Measurements from ENCODE around the gene SEC14L5. TPM values are rescaled to one million over a fixed set of nuclear protein-coding genes. Genes with fewer than 3 reads are reported as not detected.

Gene SEC14L5
- total RNA-seq, 2 experiments from 2014 or later = 0.20 TPM; not detected in 1

DNA sequence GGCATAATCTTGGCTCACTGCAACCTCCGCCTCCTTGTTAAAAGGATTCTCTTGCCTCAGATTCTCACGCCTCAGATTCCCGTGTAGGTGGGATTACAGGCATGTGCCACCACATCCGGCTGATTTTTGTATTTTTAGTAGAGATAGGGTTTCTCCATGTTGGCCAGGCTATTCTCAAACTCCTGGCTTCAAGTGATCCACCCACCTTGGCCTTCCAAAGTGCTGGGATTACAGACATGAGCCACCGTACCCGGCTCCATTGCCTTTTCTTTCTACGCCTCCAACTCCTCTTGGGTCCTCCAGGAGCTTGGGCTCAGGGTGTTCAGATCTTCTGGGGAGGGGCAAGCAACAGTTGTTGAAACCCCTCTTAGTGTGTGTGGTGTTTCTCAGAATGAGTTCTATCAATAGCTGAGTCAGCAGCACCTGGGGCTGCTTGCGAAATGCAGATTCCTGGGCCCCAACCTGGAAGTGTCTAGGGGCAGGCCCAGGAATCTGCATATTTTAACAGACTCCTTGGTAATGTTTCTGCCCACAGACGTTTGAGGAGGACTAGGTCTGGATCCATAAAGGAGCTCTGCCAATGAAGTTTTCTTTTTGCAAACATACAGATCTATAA, 31.4 kb downstream of the SEC14L5 start:
- no peak overlapping the region for H3K27ac Mint-ChIP-seq
- no peaks in the 10 kb centered on the region for H3K4me1 Mint-ChIP-seq
- DNase-seq = no peak
- peaks cover 3% of the 10 kb centered on the region for H3K9me3 Mint-ChIP-seq
- H3K4me3 Mint-ChIP-seq = no peak overlapping the region
- ATAC-seq (ENCODE audit: low read depth) = no peak
- H3K36me3 Mint-ChIP-seq = no peaks in the 10 kb centered on the region
- H3K27me3 Mint-ChIP-seq = peaks cover 34% of the 10 kb centered on the region
- POLR2A ChIA-PET = no interaction called here

DNA sequence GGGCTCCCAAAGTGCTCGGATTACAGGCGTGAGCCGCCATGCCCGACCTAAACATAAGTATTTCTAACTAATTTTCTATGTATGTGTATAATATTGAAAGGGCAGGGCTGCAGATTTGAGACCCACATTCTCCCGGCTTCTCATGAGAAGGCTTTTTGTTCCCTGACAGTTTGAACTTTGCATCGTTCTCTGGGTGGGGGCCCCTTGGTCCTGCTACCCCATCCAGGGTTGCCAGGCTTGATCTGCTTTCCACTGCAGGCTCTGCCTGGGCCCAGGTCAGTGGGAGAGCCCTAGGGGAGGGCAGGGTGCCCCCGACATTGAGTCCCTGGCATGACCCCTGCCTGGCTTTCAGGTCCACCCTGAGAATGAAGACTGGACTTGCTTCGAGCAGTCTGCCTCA, 32.3 kb downstream of the SEC14L5 start:
- Mint-ChIP-seq H3K4me1 (no peaks in the 10 kb centered on the region), H3K4me3 (no peak overlapping the region), H3K36me3 (no peaks in the 10 kb centered on the region), H3K27me3 (peaks cover 34% of the 10 kb centered on the region), H3K9me3 (peaks cover 3% of the 10 kb centered on the region), H3K27ac (no peak overlapping the region)
- ATAC-seq (ENCODE audit: low read depth) (no peak), DNase-seq (no peak)
- POLR2A ChIA-PET = no interaction called here

DNA sequence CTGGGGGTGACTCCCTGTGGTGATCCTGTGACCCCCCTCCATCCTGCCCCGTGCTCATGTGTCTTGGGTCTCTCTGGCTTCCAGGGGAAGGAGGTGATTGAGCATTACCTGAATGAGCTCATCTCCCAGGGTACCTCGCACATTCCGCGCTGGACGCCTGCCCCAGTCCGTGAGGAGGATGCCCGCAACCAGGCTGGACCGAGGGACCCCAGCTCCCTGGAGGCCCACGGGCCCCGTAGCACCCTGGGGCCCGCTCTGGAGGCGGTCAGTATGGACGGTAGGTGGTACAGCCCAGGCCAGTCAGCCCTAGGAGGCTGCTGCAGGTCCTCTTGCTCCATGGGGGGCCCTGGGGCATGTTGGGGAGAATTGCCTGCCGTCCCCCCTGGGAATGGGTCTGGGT, 33.6 kb downstream of the SEC14L5 start:
- ATAC-seq (ENCODE audit: low read depth) (no peak), DNase-seq (no peak)
- peaks cover 1% of the 10 kb centered on the region for H3K9me3 Mint-ChIP-seq
- H3K4me1 Mint-ChIP-seq = no peaks in the 10 kb centered on the region
- no peaks in the 10 kb centered on the region for H3K36me3 Mint-ChIP-seq
- peaks cover 24% of the 10 kb centered on the region for H3K27me3 Mint-ChIP-seq
- POLR2A ChIA-PET = no interaction called here
- no peak overlapping the region for H3K27ac Mint-ChIP-seq
- no peak overlapping the region for H3K4me3 Mint-ChIP-seq

DNA sequence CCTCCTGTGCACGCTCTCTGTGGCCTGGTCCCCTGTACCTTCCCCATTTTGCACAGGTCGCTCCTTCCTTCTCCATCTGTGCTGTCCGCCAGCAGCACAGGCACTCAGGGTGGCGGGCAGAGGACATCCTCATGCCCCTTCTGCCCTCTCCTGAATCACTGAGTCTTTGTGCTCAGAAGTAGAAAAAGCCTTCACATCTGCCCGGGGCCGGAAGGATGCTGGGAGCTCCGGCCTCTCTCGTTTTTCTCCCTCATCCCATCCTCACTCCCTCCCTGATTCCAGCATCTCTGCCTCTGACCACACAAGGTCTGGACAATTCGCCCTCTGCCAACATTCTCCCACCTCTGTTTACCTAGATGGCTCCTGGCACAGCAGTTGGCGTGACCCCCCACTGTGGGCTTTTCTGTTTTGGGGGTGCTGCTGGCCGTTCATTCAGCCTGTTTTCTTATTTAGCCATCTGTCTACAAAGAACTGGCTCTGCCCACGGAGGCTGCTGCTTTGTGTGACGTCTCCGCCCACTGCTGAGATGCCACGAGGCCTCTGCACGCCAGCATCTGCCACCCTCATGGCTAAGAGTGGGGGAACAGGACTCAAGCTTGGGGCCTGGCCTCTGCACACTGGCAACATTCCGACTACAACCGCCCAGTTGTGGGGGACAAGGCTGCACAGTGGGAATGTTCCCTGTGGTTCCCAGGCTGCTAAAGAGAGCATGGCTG, 36.7 kb downstream of the SEC14L5 start:
- no peaks in the 10 kb centered on the region for H3K9me3 Mint-ChIP-seq
- no peak for ATAC-seq (ENCODE audit: low read depth)

GRCh38 chr16:5000573-5001001, 42.5 kb downstream of the SEC14L5 start:
- no peaks in the 10 kb centered on the region for H3K4me1 Mint-ChIP-seq
- POLR2A ChIA-PET = no interaction called here
- no peak overlapping the region for H3K27ac Mint-ChIP-seq
- H3K36me3 Mint-ChIP-seq = no peaks in the 10 kb centered on the region
- H3K9me3 Mint-ChIP-seq = no peaks in the 10 kb centered on the region
- no peaks in the 10 kb centered on the region for H3K27me3 Mint-ChIP-seq
- ATAC-seq (ENCODE audit: low read depth) (no peak), DNase-seq (no peak)
- H3K4me3 Mint-ChIP-seq = no peak overlapping the region

More for the DNA sequence above, 36.7 kb downstream of the SEC14L5 start:
- Mint-ChIP-seq H3K4me1 (no peaks in the 10 kb centered on the region), H3K27me3 (no peaks in the 10 kb centered on the region), H3K4me3 (no peak overlapping the region), H3K27ac (no peak overlapping the region), H3K36me3 (no peaks in the 10 kb centered on the region)
- POLR2A ChIA-PET = no interaction called here
- DNase-seq = no peak

GRCh38 chr16:5001571-5001970, 43.4 kb downstream of the SEC14L5 start:
- POLR2A ChIA-PET = no interaction called here
- DNase-seq (no peak), ATAC-seq (ENCODE audit: low read depth) (no peak)
- no peaks in the 10 kb centered on the region for H3K27me3 Mint-ChIP-seq
- no peak overlapping the region for H3K4me3 Mint-ChIP-seq
- no peaks in the 10 kb centered on the region for H3K36me3 Mint-ChIP-seq
- H3K4me1 Mint-ChIP-seq = no peaks in the 10 kb centered on the region
- no peak overlapping the region for H3K27ac Mint-ChIP-seq
- no peaks in the 10 kb centered on the region for H3K9me3 Mint-ChIP-seq

DNA sequence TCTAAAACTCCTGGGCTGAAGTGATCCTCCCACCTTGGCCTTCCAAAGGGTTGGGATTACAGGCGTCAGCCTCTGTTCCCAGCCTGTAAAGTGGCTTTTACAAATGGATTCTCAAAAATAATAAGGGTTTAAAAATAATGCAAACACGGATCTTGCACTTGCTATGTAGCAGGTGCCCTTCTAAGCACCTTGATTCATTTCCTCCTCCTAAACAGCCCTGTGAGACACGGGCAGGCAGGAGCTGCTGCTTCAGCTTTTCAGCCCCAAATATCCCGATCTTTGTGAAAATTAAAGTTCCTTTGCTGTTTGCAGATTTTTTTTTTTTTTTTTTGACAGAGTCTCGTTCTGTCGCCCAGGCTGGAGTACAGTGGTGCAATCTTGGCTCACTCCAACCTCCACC, 43.9 kb downstream of the SEC14L5 start:
- DNase-seq (no peak), ATAC-seq (ENCODE audit: low read depth) (no peak)
- no peak overlapping the region for H3K4me3 Mint-ChIP-seq
- H3K9me3 Mint-ChIP-seq = no peaks in the 10 kb centered on the region
- POLR2A ChIA-PET = no interaction called here
- H3K27me3 Mint-ChIP-seq = no peaks in the 10 kb centered on the region
- H3K36me3 Mint-ChIP-seq = no peaks in the 10 kb centered on the region
- no peak overlapping the region for H3K27ac Mint-ChIP-seq
- no peaks in the 10 kb centered on the region for H3K4me1 Mint-ChIP-seq

- Mint-ChIP-seq H3K4me3 (no peak overlapping the region), H3K36me3 (no peaks in the 10 kb centered on the region), H3K4me1 (no peaks in the 10 kb centered on the region), H3K27me3 (no peaks in the 10 kb centered on the region), H3K9me3 (no peaks in the 10 kb centered on the region), H3K27ac (no peak overlapping the region)
- POLR2A ChIA-PET = no interaction called here
- no peak for ATAC-seq (ENCODE audit: low read depth)
- DNase-seq = no peak
Measured at GRCh38 chr16:5002699-5003143, 44.6 kb downstream of the SEC14L5 start.

- POLR2A ChIA-PET = no interaction called here
- H3K4me3 Mint-ChIP-seq = no peak overlapping the region
Measured at GRCh38 chr16:5003211-5003610, 45.1 kb downstream of the SEC14L5 start.

DNA sequence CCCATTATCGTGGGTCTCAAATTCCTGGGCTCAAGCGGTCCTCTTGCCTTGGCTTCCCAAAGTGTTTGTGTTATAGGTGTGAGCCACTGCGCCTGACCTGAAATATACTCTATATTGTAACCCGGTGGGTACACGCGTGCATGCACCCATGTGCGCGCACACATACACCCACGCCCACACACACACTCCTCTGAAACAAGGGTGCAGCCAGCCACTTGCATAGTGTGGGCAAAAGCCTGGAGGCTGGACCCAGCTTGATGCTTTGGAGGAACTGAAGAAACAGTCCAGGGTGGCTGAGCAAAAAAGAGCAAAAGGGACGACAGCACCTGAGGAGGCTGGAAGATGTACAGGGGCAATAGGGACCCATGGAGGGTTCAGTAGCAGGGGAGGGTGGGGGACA, 45.7 kb downstream of the SEC14L5 start:
- Mint-ChIP-seq H3K4me1 (no peaks in the 10 kb centered on the region), H3K36me3 (no peaks in the 10 kb centered on the region), H3K27ac (no peak overlapping the region), H3K4me3 (no peak overlapping the region), H3K27me3 (no peaks in the 10 kb centered on the region), H3K9me3 (no peaks in the 10 kb centered on the region)
- DNase-seq (no peak), ATAC-seq (ENCODE audit: low read depth) (no peak)
- POLR2A ChIA-PET = no interaction called here

More at GRCh38 chr16:5003211-5003610, 45.1 kb downstream of the SEC14L5 start:
- no peaks in the 10 kb centered on the region for H3K36me3 Mint-ChIP-seq
- DNase-seq = no peak
- H3K4me1 Mint-ChIP-seq = no peaks in the 10 kb centered on the region
- no peak overlapping the region for H3K27ac Mint-ChIP-seq
- no peak for ATAC-seq (ENCODE audit: low read depth)
- no peaks in the 10 kb centered on the region for H3K27me3 Mint-ChIP-seq
- H3K9me3 Mint-ChIP-seq = no peaks in the 10 kb centered on the region

- no peaks in the 10 kb centered on the region for H3K4me1 Mint-ChIP-seq
- H3K9me3 Mint-ChIP-seq = no peaks in the 10 kb centered on the region
- POLR2A ChIA-PET = no interaction called here
- ATAC-seq (ENCODE audit: low read depth) (no peak), DNase-seq (no peak)
- H3K4me3 Mint-ChIP-seq = no peak overlapping the region
- no peak overlapping the region for H3K27ac Mint-ChIP-seq
- no peaks in the 10 kb centered on the region for H3K27me3 Mint-ChIP-seq
- H3K36me3 Mint-ChIP-seq = no peaks in the 10 kb centered on the region
Measured at GRCh38 chr16:5004311-5004710, 46.2 kb downstream of the SEC14L5 start.

DNA sequence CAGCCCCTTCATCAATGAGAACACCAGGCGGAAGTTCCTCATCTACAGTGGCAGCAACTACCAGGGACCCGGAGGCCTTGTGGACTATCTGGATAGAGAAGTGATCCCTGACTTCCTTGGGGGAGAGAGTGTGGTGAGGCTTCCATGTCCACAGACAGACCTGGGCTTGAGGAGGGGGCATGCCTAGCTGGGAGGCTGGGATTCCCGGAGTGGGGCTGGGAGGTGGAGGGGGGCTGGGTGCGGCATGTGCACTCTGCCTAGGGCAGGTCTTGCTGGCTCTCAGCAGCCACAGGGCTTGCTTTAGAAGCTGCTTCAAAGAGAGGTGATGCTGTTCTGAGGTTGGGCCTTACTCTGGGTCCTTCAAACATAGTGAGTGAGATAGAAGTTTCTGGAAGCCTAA, 47.8 kb downstream of the SEC14L5 start:
- Mint-ChIP-seq H3K36me3 (no peaks in the 10 kb centered on the region), H3K4me1 (no peaks in the 10 kb centered on the region), H3K4me3 (no peak overlapping the region), H3K9me3 (no peaks in the 10 kb centered on the region), H3K27me3 (no peaks in the 10 kb centered on the region), H3K27ac (no peak overlapping the region)
- POLR2A ChIA-PET = interaction anchor here (0.6 kb wide), 1 partner anchor 74 kb away, joined by 5 read pairs; no protein-coding TSS in a partner anchor
- DNase-seq = no peak
- ATAC-seq (ENCODE audit: low read depth) = no peak

GRCh38 chr16:5006348-5007193, 48.4 kb downstream of the SEC14L5 start:
- Mint-ChIP-seq H3K36me3 (no peaks in the 10 kb centered on the region), H3K27ac (no peak overlapping the region), H3K4me1 (no peaks in the 10 kb centered on the region), H3K27me3 (no peaks in the 10 kb centered on the region), H3K4me3 (no peak overlapping the region), H3K9me3 (no peaks in the 10 kb centered on the region)
- ATAC-seq (ENCODE audit: low read depth) (no peak), DNase-seq (no peak)
- POLR2A ChIA-PET = no interaction called here

- ATAC-seq (ENCODE audit: low read depth) = no peak
- no peaks in the 10 kb centered on the region for H3K27me3 Mint-ChIP-seq
- H3K36me3 Mint-ChIP-seq = no peaks in the 10 kb centered on the region
- no peak overlapping the region for H3K4me3 Mint-ChIP-seq
- no peaks in the 10 kb centered on the region for H3K9me3 Mint-ChIP-seq
- no peak overlapping the region for H3K27ac Mint-ChIP-seq
- DNase-seq = no peak
- POLR2A ChIA-PET = no interaction called here
- H3K4me1 Mint-ChIP-seq = no peaks in the 10 kb centered on the region
Measured at GRCh38 chr16:5007256-5007655, 49.1 kb downstream of the SEC14L5 start.
